Loucy (cell line): ENCODE data around the gene SASH1.

Experiments
- CTCF ChIP-seq: fragments of 200-600 bp; sonication (generic); conservative IDR thresholded peaks from 2 replicates; pipeline ENCODE4 v1.5.1; 2014; ENCODE audit warnings: mild to moderate bottlenecking, antibody characterized with exemption, low read length
- EZH2phosphoT487 ChIP-seq: fragments of 200-600 bp; IDR thresholded peaks from 2 replicates; pipeline ENCODE4 v1.6.1; 2018; ENCODE audit warnings: antibody characterized with exemption, mild to moderate bottlenecking, moderate library complexity, borderline replicate concordance

DNA sequence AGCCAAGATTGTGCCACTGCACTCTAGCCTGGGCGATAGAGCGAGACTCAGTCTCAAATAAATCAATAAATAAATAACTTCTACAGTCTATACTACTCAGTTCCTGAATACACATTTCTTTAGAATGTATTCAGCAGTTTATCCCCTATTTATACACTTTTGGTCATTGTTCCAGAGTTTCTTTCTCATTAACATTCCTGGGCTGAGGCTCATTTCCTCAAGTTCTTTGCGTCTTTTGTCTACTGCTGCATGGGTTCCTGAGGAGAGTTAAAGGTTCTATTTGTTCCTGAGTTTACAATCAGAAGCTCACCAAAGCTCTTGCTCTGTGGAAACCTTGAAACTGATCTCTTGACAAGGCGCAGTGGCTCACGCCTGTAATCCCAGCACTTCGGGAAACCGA lies 37.7 kb upstream of the SASH1 start:
- TF ChIP-seq CTCF (no peak), EZH2phosphoT487 (no peak)
